PFSK-1 (cell line): ENCODE results near the gene CDK5RAP1.

ENCODE experiments used
- FOXP2 ChIP-seq: optimal IDR thresholded peaks from 2 replicates; pipeline ENCODE3; 2011; ENCODE audit warnings: borderline replicate concordance, control low read depth, inconsistent platforms; ENCODE audit not compliant: insufficient read depth; ENCODE audit errors: extremely low read length, extremely low read depth
- POLR2AphosphoS5 ChIP-seq: IDR thresholded peaks from 2 replicates; pipeline ENCODE4 v1.6.1; 2012; ENCODE audit warnings: low read depth, mild to moderate bottlenecking, control low read depth, low read length, moderate library complexity
- SIN3A ChIP-seq: IDR thresholded peaks from 2 replicates; pipeline ENCODE4 v1.6.1; 2012; ENCODE audit warnings: mild to moderate bottlenecking, low read length, moderate library complexity, borderline replicate concordance; ENCODE audit not compliant: insufficient read depth
- TAF1 ChIP-seq: IDR thresholded peaks from 2 replicates; pipeline ENCODE4 v1.6.1; 2012; ENCODE audit warnings: low read length, control low read depth, borderline replicate concordance; ENCODE audit not compliant: insufficient read depth
- TF ChIP-seq, protein P1 (sequence below), 2 experiments: IDR thresholded peaks; 2 replicates each; pipeline versions ENCODE4 v1.6.1 to v1.8.0; 2011 to 2012; ENCODE audit warnings: low read depth in 2 of 2, low read length in 2 of 2, control low read depth in 1 of 2, inconsistent platforms in 1 of 2, mild to moderate bottlenecking in 1 of 2, moderate library complexity in 1 of 2; ENCODE audit not compliant: insufficient read depth in 1 of 2

Gene CDK5RAP1

DNA sequence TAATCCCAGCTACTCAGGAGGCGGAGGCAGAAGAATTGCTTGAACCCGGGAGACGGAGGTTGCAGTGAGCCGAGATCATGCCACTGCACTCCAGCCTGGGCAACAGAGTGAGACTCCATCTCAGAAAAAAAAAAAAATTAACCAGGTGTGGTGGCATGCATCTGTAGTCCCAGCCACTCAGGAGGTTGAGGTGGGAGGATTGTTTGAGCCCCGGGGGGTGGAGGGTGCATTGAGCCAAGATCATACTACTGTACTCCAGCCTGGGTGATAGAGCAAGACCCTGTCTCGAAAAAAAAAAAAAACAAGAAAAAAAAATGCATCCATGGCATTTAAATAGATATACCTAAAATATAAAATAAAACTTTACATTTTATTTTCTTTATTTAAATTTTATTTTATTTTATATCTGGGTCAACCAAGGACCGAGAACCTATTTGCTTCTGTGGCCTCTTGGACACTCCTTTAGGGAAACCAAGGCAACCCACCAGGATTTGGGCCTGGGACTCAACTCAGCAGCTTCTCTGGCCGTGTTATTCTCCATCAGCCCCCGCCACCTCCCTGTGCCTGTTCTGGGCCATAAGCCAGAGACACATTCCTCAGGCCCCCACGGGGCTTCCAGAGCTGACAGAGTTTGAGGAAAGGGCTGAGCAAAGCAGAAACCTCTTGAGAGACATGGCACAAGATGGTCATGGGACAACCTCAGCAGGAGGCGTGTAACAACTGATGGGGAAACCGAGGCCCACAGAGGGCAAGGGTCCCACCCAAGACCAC lies 36.0 kb upstream of the CDK5RAP1 start:
- TF ChIP-seq SIN3A (no peak), POLR2AphosphoS5 (no peak), FOXP2 (no peak), TAF1 (no peak)
- TF ChIP-seq, protein P1, sequence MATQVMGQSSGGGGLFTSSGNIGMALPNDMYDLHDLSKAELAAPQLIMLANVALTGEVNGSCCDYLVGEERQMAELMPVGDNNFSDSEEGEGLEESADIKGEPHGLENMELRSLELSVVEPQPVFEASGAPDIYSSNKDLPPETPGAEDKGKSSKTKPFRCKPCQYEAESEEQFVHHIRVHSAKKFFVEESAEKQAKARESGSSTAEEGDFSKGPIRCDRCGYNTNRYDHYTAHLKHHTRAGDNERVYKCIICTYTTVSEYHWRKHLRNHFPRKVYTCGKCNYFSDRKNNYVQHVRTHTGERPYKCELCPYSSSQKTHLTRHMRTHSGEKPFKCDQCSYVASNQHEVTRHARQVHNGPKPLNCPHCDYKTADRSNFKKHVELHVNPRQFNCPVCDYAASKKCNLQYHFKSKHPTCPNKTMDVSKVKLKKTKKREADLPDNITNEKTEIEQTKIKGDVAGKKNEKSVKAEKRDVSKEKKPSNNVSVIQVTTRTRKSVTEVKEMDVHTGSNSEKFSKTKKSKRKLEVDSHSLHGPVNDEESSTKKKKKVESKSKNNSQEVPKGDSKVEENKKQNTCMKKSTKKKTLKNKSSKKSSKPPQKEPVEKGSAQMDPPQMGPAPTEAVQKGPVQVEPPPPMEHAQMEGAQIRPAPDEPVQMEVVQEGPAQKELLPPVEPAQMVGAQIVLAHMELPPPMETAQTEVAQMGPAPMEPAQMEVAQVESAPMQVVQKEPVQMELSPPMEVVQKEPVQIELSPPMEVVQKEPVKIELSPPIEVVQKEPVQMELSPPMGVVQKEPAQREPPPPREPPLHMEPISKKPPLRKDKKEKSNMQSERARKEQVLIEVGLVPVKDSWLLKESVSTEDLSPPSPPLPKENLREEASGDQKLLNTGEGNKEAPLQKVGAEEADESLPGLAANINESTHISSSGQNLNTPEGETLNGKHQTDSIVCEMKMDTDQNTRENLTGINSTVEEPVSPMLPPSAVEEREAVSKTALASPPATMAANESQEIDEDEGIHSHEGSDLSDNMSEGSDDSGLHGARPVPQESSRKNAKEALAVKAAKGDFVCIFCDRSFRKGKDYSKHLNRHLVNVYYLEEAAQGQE (IDR thresholded peaks at IDR 0.05; ENCODE audit: insufficient read depth in 1 of 2, low read depth in 2 of 2, low read length in 2 of 2), result no peak

DNA sequence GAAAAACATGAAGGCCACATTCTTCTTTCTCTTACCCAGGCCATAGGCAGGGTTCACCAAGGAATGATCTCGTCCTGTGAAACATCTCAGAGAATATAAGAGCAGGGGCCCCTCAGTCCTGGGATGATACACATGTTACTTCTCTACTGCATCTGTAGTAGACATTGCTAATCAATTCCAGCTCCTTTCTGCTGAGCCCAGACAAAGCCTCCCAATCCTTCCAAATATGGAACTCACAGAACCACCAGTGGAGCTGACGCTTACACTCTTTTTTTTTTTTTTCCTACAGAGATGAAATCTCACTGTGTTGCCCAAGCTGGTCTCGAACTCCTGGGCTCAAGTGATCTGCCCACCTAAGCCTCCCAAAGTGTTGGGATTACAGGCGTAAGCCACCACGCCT lies 33.1 kb upstream of the CDK5RAP1 start:
- TF ChIP-seq POLR2AphosphoS5 (no peak), SIN3A (no peak), FOXP2 (no peak), TAF1 (no peak)
- TF ChIP-seq, protein P1 (IDR thresholded peaks at IDR 0.05; ENCODE audit: insufficient read depth in 1 of 2, low read depth in 2 of 2, low read length in 2 of 2), result no peak

DNA sequence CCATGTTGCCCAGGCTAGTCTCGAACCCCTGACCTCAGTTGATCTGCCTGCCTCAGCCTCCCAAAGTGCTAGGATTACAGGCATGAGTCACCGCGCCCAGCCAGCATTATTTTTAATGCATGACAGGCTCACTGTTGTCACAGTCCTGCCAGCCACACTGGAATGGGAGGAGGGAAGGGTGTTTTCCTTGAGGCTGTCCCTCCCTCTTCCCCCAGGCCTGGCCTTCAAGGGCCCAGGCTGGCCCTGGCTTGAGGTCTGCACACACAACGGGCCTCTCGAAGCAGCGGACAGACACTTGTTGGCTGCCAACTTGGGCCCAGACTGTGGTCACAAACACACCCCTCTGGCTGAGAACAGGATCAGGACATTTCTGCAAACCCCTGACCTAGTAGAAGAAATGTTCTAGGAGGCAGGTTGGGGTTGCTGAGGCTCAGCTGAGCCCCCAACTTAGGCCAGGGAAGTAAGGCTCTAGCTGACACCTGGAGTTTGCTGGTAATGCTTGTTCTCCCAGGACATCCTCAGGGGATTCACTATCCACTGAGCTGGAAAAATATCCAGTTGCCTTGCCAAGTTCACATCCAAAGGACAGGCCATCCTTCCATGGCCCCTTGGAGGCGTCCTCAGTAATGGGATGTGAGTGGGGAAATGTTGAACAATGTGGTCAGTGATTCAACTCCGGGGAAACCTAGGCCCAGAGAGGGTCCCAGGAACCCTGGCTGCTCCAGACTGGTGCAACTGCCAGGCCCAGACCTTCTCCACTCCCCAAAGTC lies 32.3 kb upstream of the CDK5RAP1 start:
- TF ChIP-seq SIN3A (no peak), POLR2AphosphoS5 (no peak), TAF1 (no peak), FOXP2 (no peak)
- TF ChIP-seq, protein P1 (IDR thresholded peaks at IDR 0.05; ENCODE audit: insufficient read depth in 1 of 2, low read depth in 2 of 2, low read length in 2 of 2), result no peak

DNA sequence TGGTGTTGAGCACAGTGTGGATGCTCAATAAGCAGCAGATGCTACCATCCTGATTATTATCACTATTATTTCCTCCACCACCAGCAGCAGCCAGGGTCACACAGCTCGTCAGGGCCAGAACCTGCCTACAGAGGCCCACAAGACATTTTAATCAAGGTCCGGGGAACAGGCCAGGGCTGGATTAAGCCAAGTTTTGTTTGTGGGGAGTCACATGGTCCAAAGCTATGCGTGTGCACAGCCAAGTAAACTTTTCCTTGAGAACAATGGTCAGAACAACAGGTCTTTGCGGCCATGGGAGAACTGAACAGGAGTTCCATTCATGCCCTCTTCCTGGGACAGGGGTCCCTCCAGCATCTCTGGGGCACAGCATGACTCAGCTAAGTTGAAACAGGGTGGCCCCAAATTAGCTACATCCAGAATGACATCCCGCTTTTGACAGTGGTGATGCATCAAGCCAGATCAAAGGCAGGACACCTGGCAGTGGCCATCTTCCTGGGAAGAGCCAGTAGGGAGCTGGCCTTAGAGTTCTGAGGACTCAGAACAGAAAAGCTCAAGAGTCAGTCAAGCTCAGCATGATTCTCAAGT lies 30.6 kb upstream of the CDK5RAP1 start:
- TF ChIP-seq, protein P1 (IDR thresholded peaks at IDR 0.05; ENCODE audit: insufficient read depth in 1 of 2, low read depth in 2 of 2, low read length in 2 of 2), result no peak
- TF ChIP-seq FOXP2, result no peak
- TF ChIP-seq POLR2AphosphoS5, result no peak
- no peak for TF ChIP-seq TAF1
- TF ChIP-seq SIN3A, result no peak
